Measurements from ENCODE around the gene COG3.
"Not testable (repeated sequence)": the region's sequence is repeated elsewhere in the genome, so short reads cannot be mapped to it uniquely, and the experiment has no call there.

The COG3 gene

GRCh38 chr13:45464687-45465453, at the start of gene COG3:
COG3 (plus strand) TSS chr13:45464939; CDS start chr13:45465037, 98 bp downstream.
- peak; percentile 17 for DNase-seq

- DNase-seq = no peak
Measured at GRCh38 chr13:45415112-45415511, 49.6 kb upstream of the COG3 start.

- no peak for DNase-seq
Measured at GRCh38 chr13:45416516-45417128, 48.1 kb upstream of the COG3 start.

GRCh38 chr13:45417790-45418534, 46.8 kb upstream of the COG3 start, which contains the start of gene SLC25A30:
SLC25A30 (minus strand) TSS chr13:45418373; CDS start chr13:45411425, 6,948 bp downstream.
- peak; percentile 53 for DNase-seq

- not testable (repeated sequence) for DNase-seq
Measured at GRCh38 chr13:45419389-45419788, 45.4 kb upstream of the COG3 start.

GRCh38 chr13:45419945-45420344, 44.8 kb upstream of the COG3 start:
- no peak for DNase-seq

- no peak for DNase-seq
Measured at GRCh38 chr13:45422731-45423292, 41.9 kb upstream of the COG3 start.

- not testable (repeated sequence) for DNase-seq
Measured at GRCh38 chr13:45426056-45426841, 38.5 kb upstream of the COG3 start.

GRCh38 chr13:45432737-45433380, 31.9 kb upstream of the COG3 start:
- DNase-seq = no peak

GRCh38 chr13:45433381-45433790, 31.4 kb upstream of the COG3 start:
- no peak for DNase-seq

- DNase-seq = no peak
Measured at GRCh38 chr13:45434556-45435371, 30.0 kb upstream of the COG3 start.

- DNase-seq = no peak
Measured at GRCh38 chr13:45436332-45436731, 28.4 kb upstream of the COG3 start.

GRCh38 chr13:45436953-45437352, 27.8 kb upstream of the COG3 start:
- no peak for DNase-seq

- DNase-seq = no peak
Measured at GRCh38 chr13:45437947-45438346, 26.8 kb upstream of the COG3 start.

GRCh38 chr13:45439008-45439407, 25.7 kb upstream of the COG3 start:
- no peak for DNase-seq

- no peak for DNase-seq
Measured at GRCh38 chr13:45439781-45440462, 24.8 kb upstream of the COG3 start.

GRCh38 chr13:45441633-45442032, 23.1 kb upstream of the COG3 start:
- no peak for DNase-seq

- no peak for DNase-seq
Measured at GRCh38 chr13:45445053-45445452, 19.7 kb upstream of the COG3 start.

- DNase-seq = no peak
Measured at GRCh38 chr13:45446181-45446580, 18.6 kb upstream of the COG3 start.

GRCh38 chr13:45447050-45447661, 17.6 kb upstream of the COG3 start:
- DNase-seq = no peak
